ENCODE data around the gene OPN5. TPM values are rescaled to one million over a fixed set of nuclear protein-coding genes. Genes with fewer than 3 reads are reported as not detected.

Gene OPN5
- total RNA-seq, 1 donor: not detected

DNA sequence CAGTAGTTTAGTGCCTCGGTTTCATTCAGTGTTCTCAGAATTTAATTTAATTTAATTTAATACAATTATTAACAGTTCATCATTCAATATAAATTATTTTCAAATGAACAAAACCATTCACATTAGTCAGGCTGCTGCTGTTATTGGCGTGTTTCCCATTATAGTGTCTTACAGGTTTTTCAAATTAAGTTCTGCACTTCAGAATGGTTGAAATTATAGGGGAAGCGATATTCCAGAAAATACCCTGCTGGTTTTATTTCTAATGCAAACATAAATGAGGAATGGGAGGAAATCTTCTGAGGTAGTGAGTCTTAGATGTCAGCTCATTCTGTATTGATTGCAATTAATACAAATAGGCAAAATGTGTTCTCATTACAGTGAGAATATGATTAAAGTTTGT lies 37.6 kb downstream of the OPN5 start:
- Histone ChIP-seq H3K27me3 (ENCODE audit: insufficient read depth, low read length) (no peaks in the 10 kb centered on the region), H3K9me3 (ENCODE audit: low read depth, low read length) (no peaks in the 10 kb centered on the region), H3K4me3 (ENCODE audit: low read length) (no peak overlapping the region), H3K4me1 (ENCODE audit: insufficient read depth, low read length) (no peaks in the 10 kb centered on the region)

DNA sequence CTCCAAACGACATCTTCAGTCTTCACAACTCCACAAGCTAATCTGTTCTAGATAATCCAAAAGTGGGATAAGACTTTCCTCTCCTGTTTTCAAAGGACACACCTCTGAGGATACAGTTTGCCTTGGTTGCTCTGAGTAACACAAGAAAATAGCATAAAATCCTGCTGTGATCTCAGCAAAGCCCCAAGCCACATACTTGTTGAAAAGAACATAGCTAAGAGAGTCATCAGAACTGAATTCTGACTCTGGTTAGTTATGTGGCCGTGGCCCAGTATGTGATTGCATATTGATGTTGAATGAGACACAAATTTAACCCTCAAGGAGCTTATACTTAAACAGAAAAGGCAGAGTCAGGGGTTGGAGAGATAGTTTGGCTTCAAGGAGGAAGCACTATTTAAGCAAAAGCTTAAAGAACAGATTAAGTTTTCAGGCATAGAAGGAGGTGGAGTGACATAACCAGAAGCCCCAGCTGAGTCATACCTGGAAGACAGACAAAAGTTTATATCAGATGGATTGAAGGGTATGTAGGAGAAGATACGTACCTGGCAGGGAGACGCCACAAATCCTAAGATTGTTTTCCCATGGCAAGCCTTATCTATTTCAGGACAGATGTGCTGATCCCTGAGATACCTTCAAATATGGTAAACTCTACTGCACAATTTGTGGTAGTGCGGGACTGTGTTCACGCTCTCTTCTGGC lies 41.2 kb downstream of the OPN5 start:
- H3K9me3 ChIP-seq (ENCODE audit: low read depth, low read length): no peaks in the 10 kb centered on the region
- no peaks in the 10 kb centered on the region for H3K4me1 ChIP-seq (ENCODE audit: insufficient read depth, low read length)
- no peak overlapping the region for H3K4me3 ChIP-seq (ENCODE audit: low read length)
- H3K27me3 ChIP-seq (ENCODE audit: insufficient read depth, low read length): no peaks in the 10 kb centered on the region

DNA sequence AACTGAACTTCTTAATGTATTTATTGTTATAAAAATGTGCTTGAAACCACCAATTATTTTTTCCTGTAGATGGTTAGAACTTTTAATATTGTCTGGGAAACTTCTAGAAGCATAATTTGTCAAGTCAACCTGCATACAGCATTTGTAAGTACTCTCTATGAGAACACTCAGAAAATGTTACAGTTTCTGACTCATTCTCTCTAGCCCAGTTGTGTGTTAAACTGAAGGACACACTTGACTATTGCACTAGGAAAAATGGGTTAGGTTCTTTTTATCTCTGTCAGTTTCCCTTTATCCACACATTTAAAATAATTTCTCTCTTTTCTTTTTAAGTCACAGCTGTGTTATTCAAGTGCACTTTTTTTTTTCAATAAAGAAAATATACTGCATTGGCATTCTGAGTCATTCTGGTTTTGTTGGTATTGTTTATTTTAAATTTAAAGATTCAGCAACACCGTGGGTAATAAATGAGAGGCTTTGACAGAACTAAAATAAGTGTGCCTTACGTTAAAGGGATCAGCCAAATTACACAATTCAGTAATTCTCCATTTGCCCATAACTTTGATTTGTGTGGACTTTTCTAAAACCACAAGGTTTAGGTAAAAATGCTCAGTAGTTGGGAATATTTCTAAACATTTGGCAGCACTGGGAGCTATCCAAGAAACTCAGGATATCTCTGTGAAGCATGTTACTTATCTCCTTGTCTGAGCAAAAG lies 50.7 kb downstream of the OPN5 start:
- H3K9me3 ChIP-seq (ENCODE audit: low read depth, low read length): no peaks in the 10 kb centered on the region
- no peaks in the 10 kb centered on the region for H3K4me1 ChIP-seq (ENCODE audit: insufficient read depth, low read length)
- H3K4me3 ChIP-seq (ENCODE audit: low read length): no peak overlapping the region
- no peaks in the 10 kb centered on the region for H3K27me3 ChIP-seq (ENCODE audit: insufficient read depth, low read length)

DNA sequence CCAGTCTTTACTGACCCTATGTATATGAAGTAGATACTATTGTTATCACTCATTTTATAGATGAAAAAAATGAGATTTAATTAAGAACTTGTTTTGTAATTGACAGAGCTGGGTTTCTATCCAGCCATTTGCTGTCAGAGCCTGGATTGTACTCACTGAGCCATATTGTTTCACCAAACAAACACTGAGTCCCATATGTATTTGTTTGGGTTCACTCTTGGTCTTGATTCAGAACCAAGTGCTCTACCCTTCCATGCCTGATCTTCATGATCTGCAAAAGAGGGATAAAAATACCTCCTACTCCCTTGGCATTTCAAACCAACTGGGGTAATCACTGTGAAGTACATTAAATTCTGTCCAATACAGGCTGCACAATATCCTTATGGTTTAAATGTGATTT lies 52.4 kb downstream of the OPN5 start:
- Histone ChIP-seq H3K27me3 (ENCODE audit: insufficient read depth, low read length) (no peaks in the 10 kb centered on the region), H3K4me1 (ENCODE audit: insufficient read depth, low read length) (no peaks in the 10 kb centered on the region), H3K4me3 (ENCODE audit: low read length) (no peak overlapping the region), H3K9me3 (ENCODE audit: low read depth, low read length) (no peaks in the 10 kb centered on the region)

DNA sequence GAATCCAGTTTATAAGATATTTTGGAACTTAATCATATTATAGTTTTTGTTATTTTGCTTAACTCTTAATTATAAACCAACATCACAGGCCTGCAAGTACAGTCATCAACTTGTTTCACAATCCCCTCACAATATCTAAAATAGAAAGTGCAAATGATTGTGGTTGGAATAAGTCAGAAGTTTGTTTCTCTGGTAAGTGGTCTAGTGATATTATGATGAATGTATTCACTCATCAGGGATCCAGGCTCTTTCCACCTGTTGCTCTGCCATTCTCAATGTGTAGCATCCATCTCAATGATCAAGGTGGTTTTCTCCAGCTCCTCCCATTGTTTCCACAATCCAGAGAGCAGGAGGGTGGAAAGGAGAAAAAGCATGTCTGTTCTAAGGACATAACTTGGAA lies 54.2 kb downstream of the OPN5 start:
- H3K4me3 ChIP-seq (ENCODE audit: low read length): no peak overlapping the region
- no peaks in the 10 kb centered on the region for H3K4me1 ChIP-seq (ENCODE audit: insufficient read depth, low read length)
- H3K27me3 ChIP-seq (ENCODE audit: insufficient read depth, low read length): no peaks in the 10 kb centered on the region

DNA sequence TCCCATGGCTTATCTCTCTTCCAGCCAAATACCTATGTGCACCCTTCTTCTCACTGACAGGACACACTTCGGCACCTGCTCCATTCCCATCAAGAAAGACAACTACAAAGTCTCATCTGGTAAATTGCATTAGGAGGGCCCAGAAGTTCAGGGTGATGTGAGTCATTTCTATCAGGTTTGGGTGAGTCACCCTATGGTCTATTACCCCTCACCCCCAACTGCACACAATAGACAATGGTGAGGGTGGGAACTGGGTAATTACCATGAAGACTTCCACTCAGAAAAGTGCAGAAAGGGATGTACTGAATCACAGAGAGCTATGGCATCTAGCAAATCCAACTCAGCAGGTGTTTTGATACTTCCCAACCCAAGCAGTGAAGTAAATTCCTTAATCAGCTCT lies 54.8 kb downstream of the OPN5 start:
- Histone ChIP-seq H3K4me1 (ENCODE audit: insufficient read depth, low read length) (no peaks in the 10 kb centered on the region), H3K27me3 (ENCODE audit: insufficient read depth, low read length) (no peaks in the 10 kb centered on the region), H3K4me3 (ENCODE audit: low read length) (no peak overlapping the region), H3K9me3 (ENCODE audit: low read depth, low read length) (no peaks in the 10 kb centered on the region)

More for the DNA sequence above, 54.2 kb downstream of the OPN5 start:
- H3K9me3 ChIP-seq (ENCODE audit: low read depth, low read length): no peaks in the 10 kb centered on the region

DNA sequence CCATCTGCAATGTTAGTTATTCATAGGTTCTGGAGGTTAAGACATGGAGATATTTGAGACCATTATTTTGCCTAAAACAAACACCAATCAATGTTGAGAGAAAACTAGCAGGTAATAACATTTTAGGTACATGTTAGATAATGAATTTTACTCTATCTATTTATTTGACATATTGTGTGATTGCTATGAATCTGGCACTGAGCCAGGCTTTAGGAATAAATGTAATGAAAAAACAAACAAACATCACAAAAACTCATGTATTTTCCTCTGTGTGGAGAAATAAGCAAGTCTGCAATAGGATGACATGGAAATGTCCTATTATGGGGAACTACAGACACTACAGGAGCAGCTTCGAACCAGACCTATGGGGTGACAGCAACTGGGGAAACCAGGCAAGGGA lies 57.8 kb downstream of the OPN5 start:
- Histone ChIP-seq H3K9me3 (ENCODE audit: low read depth, low read length) (no peaks in the 10 kb centered on the region), H3K4me3 (ENCODE audit: low read length) (no peak overlapping the region), H3K27me3 (ENCODE audit: insufficient read depth, low read length) (no peaks in the 10 kb centered on the region), H3K4me1 (ENCODE audit: insufficient read depth, low read length) (no peaks in the 10 kb centered on the region)

DNA sequence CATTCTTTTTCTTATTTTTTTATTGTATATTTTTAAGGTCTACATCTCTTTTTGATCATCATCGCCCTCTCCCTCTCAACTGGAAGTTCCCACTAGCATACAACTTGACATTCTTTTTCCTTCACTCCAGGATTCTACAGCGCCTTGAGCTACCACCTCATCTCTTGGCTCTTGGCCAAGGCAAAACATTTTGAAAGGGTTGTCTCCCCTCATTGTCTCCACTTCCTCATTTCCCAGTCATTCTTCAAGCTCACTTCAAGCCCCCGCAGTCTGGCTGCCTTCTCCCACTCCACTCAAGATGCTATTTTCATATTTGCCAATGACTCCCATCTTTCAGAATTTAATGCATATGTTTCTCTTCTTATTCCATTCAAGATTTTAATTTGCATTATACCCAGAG lies 63.0 kb downstream of the OPN5 start:
- no peaks in the 10 kb centered on the region for H3K9me3 ChIP-seq (ENCODE audit: low read depth, low read length)
- H3K4me3 ChIP-seq (ENCODE audit: low read length): no peak overlapping the region
- no peaks in the 10 kb centered on the region for H3K27me3 ChIP-seq (ENCODE audit: insufficient read depth, low read length)
- no peaks in the 10 kb centered on the region for H3K4me1 ChIP-seq (ENCODE audit: insufficient read depth, low read length)

DNA sequence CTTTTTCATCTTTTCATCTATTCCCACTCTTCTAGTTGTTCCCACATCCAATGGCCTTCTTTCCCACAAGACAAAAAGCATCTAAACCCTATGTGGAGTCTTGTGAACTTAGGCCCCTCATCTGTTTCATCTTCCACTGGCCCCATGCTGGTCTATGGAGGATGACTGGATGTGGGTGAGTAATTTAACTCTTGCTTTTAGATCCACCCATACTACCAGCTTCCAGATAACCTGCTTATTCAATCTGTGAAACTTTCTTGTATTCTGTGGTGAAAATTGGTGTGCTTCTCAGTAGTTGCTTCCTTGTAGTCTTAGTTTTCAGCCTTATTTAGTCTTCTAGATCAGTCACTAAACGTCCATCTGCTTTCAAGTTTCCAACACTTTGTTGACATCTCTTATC lies 64.9 kb downstream of the OPN5 start:
- H3K27me3 ChIP-seq (ENCODE audit: insufficient read depth, low read length): no peaks in the 10 kb centered on the region
- no peaks in the 10 kb centered on the region for H3K9me3 ChIP-seq (ENCODE audit: low read depth, low read length)
- H3K4me3 ChIP-seq (ENCODE audit: low read length): no peak overlapping the region
- H3K4me1 ChIP-seq (ENCODE audit: insufficient read depth, low read length): no peaks in the 10 kb centered on the region

DNA sequence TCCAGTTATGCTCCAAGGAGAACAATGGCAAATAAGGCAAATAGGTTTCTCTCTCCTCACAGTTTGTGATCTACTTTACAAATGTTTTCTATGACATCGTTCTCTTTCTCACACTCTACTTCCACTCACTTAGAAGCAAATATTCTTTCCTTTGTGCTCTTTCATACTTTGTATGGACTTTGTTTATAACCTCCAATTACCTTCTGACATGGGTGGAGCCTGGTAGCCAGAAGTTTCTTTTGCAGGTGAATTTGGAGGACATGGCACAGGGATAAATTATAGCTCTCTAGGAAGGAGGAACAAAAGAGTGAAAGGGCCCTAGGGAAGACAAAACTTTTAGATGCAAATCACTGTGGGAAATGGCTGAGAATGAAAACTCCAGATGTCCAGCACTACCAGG lies 69.3 kb downstream of the OPN5 start:
- H3K9me3 ChIP-seq (ENCODE audit: low read depth, low read length): no peaks in the 10 kb centered on the region
- no peaks in the 10 kb centered on the region for H3K4me1 ChIP-seq (ENCODE audit: insufficient read depth, low read length)
- H3K4me3 ChIP-seq (ENCODE audit: low read length): no peak overlapping the region
- H3K27me3 ChIP-seq (ENCODE audit: insufficient read depth, low read length): no peaks in the 10 kb centered on the region

DNA sequence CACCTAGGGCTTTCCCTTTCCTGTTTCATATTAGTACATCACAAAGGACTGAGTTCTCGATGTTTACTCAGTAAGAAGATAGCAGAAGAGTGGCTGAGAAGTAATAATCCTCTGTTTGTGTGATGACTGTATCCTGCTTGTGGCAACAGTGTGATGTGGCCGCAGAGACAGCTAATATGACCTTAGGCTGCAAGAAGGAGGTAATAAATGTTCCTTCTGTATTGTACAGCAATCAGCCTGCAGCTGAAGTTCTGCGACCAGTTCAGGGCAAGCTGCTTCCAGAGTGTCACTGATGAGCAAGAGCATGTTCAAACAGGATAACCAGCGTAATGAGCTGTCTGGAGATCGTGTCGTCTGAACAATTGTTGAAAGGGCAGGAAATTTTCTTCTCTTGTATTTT lies 70.9 kb downstream of the OPN5 start:
- no peaks in the 10 kb centered on the region for H3K9me3 ChIP-seq (ENCODE audit: low read depth, low read length)
- H3K4me3 ChIP-seq (ENCODE audit: low read length): no peak overlapping the region
- H3K27me3 ChIP-seq (ENCODE audit: insufficient read depth, low read length): no peaks in the 10 kb centered on the region
- no peaks in the 10 kb centered on the region for H3K4me1 ChIP-seq (ENCODE audit: insufficient read depth, low read length)

DNA sequence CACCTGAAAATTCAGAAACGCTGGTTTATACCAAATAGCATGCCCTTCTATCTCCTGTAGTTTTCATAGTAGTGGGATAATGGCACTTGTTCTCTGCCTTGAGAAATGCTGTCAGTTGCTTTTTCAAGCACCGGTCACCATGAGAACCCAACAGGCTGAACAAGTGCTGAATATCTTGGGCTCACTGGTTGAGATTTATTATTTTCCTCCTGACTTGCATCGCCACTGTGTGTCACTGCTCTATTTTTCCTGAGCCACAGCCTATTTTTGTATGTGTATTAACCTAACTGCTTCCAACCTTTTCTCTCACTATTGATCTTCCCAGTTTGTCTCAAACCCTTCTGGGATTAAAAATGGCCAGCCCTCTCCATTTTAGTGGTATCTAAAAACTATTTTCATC lies 71.9 kb downstream of the OPN5 start:
- Histone ChIP-seq H3K9me3 (ENCODE audit: low read depth, low read length) (no peaks in the 10 kb centered on the region), H3K27me3 (ENCODE audit: insufficient read depth, low read length) (no peaks in the 10 kb centered on the region), H3K4me1 (ENCODE audit: insufficient read depth, low read length) (no peaks in the 10 kb centered on the region), H3K4me3 (ENCODE audit: low read length) (no peak overlapping the region)

DNA sequence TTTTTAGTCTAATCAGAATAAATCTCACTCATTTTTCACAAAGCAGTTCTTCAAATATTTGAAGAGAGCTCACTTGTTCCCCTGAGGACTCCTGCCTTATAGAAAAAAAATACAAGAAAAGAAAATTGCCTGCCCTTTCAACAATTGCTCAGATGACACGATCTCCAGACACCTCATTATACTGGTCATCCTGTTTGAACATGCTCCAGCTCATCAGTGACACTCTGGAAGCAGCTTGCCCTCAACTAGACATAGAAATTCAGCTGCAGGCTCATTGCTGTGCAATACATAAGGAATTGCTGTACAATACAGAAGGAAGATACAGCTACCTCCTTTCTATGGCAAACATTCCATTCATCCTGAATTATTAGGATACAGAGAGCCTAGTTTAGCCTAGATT lies 73.1 kb downstream of the OPN5 start:
- Histone ChIP-seq H3K27me3 (ENCODE audit: insufficient read depth, low read length) (no peaks in the 10 kb centered on the region), H3K4me1 (ENCODE audit: insufficient read depth, low read length) (no peaks in the 10 kb centered on the region), H3K9me3 (ENCODE audit: low read depth, low read length) (no peaks in the 10 kb centered on the region), H3K4me3 (ENCODE audit: low read length) (no peak overlapping the region)

DNA sequence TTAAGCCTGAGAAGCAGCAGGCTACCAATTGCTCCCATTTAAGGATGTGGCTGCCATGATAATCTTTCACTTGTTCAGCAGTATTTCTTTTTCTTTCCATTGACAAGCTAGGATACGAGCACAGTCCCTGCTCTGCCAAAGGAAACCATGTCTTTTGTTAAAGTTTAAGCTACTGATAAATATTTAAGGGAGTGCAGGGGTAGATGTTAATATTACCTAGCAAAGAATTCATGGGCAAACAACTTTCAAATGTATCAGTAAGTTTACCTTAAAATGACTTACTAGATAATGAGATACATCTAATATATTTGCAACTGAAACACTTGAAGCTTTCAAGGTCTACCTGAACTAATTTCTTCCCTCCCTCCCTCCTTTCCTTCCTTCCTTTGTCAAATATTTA lies 77.3 kb downstream of the OPN5 start:
- Histone ChIP-seq H3K9me3 (ENCODE audit: low read depth, low read length) (no peaks in the 10 kb centered on the region), H3K4me3 (ENCODE audit: low read length) (no peak overlapping the region), H3K27me3 (ENCODE audit: insufficient read depth, low read length) (no peaks in the 10 kb centered on the region), H3K4me1 (ENCODE audit: insufficient read depth, low read length) (no peaks in the 10 kb centered on the region)

DNA sequence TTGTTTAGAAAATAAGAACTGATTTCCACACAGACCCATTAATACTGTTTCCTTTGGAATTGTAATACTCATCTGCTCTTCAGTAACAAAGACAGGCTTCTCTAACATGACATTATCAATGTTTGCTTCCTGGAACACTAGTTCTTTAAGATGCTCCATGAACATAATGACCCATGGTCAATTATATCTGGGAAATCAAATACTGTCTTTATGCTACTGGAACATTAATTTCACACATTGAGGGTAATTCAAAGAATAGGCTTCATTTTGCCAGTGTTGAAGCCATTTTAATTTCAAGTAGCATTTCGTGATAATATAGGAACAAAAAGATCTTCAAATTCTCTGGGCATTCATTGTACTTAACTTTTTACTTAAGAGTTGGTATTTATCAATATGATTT lies 80.9 kb downstream of the OPN5 start:
- Histone ChIP-seq H3K9me3 (ENCODE audit: low read depth, low read length) (no peaks in the 10 kb centered on the region), H3K27me3 (ENCODE audit: insufficient read depth, low read length) (no peaks in the 10 kb centered on the region), H3K4me3 (ENCODE audit: low read length) (no peak overlapping the region), H3K4me1 (ENCODE audit: insufficient read depth, low read length) (no peaks in the 10 kb centered on the region)

DNA sequence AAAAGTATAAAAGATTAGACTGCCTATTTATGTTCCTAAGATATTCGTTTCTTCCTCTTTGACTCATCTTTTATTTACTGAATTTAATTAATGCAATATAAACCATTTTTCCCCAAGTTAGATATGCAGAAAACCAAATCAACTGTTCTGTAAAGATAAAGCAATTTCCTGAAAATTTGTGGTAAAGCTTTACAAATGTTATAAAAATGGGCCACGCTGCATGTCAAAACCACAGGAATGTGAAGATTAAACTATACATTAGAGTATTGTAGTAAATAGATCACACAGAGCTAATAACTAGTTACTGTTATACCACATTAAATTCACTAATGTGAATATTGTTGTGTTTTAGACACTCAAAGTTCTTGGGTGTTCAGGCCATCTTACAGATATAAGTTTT lies 83.4 kb downstream of the OPN5 start:
- H3K27me3 ChIP-seq (ENCODE audit: insufficient read depth, low read length): no peaks in the 10 kb centered on the region
- H3K9me3 ChIP-seq (ENCODE audit: low read depth, low read length): no peaks in the 10 kb centered on the region
- H3K4me1 ChIP-seq (ENCODE audit: insufficient read depth, low read length): no peaks in the 10 kb centered on the region

More for the DNA sequence above, 83.4 kb downstream of the OPN5 start:
- no peak overlapping the region for H3K4me3 ChIP-seq (ENCODE audit: low read length)

Measured in mononuclear cell (primary cell).